ENCODE results near the gene TIMELESS.
"Not testable (repeated sequence)": the region's sequence is repeated elsewhere in the genome, so short reads cannot be mapped to it uniquely, and the experiment has no call there.

Gene TIMELESS, protein sequence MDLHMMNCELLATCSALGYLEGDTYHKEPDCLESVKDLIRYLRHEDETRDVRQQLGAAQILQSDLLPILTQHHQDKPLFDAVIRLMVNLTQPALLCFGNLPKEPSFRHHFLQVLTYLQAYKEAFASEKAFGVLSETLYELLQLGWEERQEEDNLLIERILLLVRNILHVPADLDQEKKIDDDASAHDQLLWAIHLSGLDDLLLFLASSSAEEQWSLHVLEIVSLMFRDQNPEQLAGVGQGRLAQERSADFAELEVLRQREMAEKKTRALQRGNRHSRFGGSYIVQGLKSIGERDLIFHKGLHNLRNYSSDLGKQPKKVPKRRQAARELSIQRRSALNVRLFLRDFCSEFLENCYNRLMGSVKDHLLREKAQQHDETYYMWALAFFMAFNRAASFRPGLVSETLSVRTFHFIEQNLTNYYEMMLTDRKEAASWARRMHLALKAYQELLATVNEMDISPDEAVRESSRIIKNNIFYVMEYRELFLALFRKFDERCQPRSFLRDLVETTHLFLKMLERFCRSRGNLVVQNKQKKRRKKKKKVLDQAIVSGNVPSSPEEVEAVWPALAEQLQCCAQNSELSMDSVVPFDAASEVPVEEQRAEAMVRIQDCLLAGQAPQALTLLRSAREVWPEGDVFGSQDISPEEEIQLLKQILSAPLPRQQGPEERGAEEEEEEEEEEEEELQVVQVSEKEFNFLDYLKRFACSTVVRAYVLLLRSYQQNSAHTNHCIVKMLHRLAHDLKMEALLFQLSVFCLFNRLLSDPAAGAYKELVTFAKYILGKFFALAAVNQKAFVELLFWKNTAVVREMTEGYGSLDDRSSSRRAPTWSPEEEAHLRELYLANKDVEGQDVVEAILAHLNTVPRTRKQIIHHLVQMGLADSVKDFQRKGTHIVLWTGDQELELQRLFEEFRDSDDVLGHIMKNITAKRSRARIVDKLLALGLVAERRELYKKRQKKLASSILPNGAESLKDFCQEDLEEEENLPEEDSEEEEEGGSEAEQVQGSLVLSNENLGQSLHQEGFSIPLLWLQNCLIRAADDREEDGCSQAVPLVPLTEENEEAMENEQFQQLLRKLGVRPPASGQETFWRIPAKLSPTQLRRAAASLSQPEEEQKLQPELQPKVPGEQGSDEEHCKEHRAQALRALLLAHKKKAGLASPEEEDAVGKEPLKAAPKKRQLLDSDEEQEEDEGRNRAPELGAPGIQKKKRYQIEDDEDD

DNA sequence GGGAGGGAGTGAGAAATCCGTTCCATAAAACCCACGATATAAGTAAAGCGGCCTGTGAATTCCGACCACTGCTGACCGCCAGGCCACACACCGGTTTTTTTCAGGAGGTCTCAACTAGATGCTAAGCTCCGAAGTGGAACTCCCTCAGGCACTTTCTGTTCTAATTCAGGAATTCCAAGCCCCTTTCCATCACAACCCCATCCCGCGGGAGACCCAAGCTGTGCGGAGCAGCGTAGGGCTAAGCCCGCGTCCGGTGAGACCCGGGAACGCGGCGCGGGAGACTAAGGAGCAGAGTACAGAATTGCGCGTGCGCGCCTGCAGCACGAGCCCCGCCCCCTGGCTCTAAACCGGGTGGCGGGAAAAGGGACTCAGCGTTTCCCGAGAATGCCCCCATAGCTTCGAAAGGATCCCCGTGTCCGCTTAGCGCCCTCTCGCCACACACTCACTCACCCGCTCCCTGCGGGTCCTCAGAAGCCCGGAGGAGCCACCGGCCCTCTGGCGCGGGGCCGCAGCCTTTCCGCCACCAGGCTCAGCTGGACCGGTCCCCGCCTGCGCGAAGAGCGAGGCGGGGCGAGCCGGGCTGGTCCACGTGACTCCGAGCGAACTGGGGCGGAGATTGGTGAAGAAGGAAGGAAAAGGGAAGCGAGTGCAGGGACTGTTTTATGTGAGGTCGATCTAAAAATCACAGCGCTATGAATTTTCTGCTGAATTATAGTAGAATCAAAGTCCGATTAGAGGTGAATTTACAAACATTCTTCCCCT lies at the start of gene TIMELESS:
TIMELESS (minus strand) TSS at position 567 of the 762 bp plus-strand sequence. CDS start 15,256 bp downstream, outside the sequence.
- DNase-seq (ENCODE audit: low spot score), result peak; percentile 99

DNA sequence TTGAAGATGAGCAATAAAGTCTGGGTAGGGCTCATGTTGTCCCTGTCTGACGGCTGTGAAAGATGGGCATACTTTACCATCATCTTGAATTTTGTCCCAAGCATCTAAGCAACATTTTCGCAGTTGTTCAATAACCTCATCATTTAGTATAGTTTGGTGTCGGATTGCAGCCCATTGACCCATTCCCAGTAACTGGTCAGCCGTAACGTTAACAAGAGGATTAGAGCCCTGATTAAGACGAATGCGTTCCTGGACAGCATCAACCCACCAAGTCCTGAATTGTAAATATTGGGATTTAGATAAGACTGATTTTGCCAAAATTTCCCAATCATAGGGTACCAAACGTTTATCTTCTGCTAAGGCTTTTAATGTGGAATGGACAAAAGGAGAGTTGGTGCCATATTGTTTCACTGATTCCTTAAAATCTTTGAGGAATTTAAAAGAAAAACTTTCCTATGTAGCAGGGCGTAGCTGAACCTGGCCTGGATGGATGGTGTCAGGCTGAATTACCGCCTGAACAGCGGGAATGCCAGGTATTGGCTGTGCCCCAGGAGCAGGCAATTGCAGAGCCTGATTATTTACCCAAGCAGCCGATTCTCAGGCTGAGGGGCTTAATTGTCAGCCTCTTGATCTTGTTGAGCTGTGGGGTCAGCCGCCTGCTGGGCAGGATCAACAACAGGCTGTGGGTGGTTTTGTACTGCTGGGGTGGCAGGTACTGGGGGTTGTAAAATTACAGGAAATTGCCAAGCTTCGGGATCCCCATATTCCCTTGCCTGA lies 49.1 kb upstream of the TIMELESS start:
- not testable (repeated sequence) for DNase-seq (ENCODE audit: low spot score)

DNA sequence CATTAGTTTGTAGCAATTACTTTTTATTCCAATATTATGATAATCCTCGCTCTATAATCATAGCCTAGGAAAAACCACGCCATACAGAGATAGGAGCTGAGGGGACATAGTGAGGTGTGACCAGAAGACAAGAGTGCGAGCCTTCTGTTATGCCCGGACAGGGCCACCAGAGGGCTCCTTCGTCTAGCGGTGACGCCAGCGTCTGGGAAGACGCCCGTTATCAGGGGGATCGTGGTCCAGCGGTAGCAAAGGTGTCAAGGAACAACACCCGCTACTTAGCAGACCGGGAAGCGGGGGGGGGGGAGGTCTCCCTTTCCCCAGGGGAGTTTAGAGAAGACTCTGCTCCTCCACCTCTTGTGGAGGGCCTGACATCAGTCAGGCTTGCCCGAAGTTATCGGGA lies 47.5 kb upstream of the TIMELESS start:
- not testable (repeated sequence) for DNase-seq (ENCODE audit: low spot score)

DNA sequence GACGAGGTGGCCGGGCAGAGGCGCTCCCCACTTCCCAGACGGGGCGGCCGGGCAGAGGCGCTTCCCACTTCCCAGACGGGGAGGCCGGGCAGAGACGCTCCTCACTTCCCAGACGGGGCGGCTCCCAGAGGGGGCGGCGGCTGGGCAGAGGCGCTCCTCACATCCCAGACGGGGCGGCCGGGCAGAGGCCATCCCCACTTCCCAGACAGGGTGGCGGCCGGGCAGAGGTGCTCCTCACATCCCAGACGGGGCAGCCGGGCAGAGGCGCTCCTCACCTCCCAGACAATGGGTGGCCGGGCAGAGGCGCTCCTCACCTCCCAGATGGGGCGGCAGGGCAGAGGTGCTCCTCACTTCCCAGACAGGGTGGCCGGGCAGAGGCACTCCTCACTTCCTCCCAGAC lies 45.3 kb upstream of the TIMELESS start:
- DNase-seq (ENCODE audit: low spot score), result not testable (repeated sequence)

DNA sequence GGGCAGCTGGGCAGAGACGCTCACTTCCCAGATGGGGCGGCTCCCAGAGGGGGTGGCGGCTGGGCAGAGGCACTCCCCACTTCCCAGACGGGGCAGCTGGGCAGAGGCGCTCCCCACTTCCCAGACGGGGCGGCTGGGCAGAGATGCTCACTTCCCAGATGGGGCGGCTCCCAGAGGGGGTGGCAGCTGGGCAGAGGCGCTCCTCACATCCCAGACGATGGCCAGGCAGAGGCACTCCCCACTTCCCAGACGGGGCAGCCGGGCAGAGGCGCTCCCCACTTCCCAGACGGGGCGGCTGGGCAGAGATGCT lies 44.8 kb upstream of the TIMELESS start:
- not testable (repeated sequence) for DNase-seq (ENCODE audit: low spot score)

DNA sequence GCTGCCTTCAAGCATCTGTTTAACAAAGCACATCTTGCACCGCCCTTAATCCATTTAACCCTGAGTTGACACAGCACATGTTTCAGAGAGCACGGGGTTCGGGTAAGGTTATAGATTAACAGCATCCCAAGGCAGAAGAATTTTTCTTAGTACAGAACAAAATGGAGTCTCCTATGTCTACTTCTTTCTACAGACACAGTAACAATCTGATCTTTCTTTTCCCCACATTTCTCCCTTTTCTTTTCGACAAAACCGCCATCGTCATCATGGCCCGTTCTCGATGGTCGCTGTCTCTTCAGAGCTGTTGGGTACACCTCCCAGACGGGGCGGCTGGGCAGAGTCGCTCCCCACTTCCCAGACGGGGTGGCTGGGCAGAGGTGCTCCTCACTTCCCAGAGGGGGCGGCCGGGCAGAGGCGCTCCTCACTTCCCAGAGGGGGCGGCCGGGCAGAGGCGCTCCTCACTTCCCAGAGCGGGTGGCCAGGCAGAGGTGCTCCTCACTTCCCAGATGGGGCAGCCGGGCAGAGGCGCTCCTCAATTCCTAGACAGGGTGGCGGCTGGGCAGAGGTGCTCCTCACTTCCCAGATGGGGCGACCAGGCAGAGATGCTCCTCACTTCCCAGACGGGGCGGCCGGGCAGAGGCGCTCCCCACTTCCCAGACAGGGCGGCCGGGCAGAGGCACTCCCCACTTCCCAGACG lies 44.3 kb upstream of the TIMELESS start:
- DNase-seq (ENCODE audit: low spot score), result not testable (repeated sequence)

DNA sequence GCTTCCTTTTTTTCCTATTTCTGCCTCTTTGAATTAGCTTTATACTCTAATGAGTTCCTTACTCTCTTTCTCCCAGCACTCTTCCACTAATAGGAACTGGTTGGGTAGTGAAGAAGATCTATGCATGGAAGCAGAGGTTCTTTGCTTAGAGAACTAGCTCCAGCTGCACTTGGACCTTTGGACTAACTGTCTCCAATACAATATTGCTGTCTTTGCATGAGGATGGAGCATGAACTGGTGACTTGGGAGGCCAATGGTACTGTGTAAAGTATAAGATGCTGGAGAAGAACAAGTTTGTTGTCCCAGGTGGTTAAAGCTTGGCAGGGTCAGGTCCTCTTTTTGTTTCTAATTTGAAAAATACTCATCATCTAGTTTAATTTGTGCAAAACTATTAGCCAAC lies 41.1 kb upstream of the TIMELESS start:
- DNase-seq (ENCODE audit: low spot score), result no peak

DNA sequence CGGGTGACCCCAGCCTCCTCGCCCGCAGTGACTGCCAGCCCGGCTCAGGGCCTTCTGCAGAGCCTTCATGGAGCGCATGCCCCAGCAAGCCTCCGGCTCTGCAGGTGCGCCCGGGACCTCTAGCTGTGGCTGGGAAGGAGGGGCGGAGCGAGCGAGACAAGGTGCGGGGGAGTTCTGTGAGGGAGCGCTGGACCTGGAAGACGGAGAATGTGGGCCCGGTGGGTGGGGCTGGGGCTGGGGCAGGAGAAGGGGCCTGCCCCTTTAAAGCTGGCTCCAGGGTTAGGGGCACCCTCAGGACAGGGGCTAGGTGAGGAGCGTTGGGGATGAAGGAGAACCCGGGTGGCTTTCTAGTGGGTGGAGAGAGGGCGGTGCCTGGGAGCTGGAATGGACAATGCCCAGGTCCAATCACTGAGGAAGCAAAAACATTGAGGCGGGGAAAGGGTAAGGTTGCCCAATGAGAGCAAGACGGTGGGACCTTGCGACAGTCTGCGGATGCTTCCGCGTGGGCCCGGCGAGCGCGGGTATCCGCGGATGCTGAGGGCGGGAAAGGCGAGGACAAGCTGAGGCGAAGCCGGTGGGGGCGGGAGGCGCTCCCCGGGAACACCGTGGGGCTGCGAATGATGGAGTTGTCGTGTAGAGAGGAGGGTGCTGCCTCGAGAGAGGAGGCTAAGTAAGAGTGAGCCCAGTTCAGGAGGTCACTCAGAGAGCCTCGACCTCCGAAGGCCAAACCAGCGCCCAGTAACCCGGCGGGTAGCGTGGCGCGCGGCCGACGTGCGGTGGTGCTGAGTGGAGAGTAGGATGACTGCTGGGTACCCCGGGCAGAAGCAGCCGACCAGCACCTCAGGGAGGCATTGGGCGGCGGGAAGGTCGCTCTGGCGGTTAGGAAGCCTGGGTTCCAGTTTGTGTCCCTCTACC lies 39.1 kb upstream of the TIMELESS start, which contains the start of gene GLS2:
GLS2 (minus strand) TSS at position 121 of the 915 bp plus-strand sequence; CDS start at position 78, 43 bp downstream.
- peak; percentile 95 for DNase-seq (ENCODE audit: low spot score)

DNA sequence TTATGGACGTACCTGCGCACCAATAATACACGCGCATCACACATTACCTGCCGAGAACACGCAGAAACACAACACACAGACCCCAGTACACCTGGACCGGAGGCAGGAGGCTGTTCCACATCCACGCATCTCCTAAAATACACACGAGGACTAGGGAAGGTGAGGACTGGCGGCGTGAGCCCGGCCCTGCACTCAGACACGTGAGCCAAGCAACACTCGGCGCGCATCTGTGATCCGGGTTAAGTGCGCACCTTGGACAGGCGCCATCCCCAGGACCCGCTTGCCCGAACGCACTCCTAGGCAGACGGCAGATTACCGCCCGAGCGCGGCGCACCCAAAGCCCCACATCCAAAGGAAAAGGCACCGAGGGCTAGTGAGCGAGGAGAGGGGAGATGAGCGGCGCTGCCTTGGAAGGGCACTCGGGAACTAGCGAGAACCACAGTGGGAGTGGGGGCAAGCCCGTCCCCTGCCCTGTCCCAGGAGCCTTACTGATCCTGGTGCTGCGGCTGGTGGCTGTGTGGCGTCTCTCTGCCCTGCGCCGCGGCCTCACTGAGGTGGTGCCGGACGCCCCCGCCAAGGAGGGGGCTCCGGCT lies 38.3 kb upstream of the TIMELESS start:
- peak; percentile 61 for DNase-seq (ENCODE audit: low spot score)

DNA sequence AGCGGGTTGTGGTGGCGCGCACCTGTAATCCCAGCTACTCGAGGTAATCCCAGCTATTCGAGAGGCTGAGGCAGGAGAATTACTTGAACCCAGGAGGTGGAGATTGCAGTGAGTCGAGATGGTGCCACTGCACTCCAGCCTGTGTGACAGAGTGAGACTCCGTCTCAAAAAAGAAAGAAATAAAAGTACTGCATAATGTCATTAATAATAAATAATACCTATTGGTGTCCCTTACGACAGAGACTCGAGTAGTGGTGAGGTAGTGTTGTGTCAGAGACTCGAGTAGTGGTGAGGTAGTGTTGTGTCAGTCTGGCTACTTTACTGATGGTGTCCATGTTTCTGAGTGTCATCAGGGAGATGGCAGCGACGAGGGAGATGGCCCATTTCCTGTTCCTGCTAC lies 37.5 kb upstream of the TIMELESS start:
- DNase-seq (ENCODE audit: low spot score), result no peak

DNA sequence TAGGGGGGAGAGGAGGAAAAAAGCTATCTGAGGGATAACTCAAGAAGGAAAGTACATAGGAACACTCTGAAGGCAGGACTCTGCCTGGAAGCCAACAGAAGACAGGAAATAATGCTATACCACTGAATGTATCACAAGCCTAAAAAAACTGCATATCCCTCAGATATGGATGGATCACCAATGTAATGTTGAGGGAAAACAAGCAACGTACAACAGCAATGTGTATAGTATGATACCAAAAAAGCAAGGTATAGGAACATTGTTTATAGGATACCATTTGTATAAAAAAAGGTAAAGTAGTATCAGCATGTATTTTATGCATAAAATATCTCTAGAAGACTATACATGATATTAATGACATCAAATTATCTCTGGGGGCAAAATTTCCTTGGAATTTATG lies 35.3 kb upstream of the TIMELESS start:
- DNase-seq (ENCODE audit: low spot score), result no peak

DNA sequence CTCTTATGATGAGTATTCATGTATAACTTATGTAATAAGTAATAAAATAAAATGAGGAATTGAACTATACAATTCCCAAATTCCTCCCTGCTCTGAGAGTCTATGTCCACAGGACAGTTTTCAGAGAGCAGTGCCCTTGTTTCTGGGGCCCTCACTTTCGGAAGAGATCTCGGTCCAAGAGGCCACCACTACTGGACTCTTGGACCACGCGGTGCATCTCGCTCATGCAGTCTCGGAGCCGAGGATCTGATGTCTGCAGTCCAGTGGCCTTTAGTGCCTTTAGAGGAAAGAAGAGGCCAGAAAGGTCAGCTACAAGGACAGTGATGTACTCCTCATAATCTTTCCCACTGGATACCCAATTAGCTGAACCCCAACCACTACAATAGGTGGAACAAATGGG lies 30.4 kb upstream of the TIMELESS start:
- no peak for DNase-seq (ENCODE audit: low spot score)

DNA sequence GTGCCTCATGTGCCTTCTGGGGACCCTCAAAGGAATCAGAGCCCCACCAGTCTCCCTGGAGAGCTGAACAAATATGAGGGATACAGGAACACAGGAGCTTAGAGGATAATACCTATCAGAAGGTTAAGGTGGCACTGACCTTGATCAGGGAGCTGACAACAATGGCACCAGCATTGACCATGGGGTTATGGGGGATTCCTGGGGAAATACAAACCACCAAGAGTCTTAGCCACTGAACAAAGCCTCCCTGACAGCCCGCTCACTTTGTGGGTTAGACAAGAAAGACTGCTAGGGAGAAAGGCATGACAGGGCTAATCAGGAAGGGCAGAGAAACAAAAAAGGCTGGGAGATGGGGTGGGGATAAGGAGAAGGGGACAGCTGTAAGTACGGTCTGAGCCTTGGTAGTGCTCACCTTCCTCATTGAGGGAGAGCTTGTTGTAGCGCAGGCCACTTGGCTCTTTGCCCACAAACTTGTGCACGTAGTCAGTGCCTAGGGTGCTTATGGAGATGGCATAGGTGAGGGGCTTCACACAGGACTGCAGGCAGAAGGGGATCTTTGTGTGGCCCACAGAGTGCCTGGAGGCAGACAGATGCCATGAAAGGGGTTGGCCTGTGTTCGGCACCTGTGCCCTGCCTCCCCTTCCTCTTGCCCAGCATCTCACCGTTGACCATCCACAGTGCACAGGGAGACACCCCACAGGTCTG lies 28.4 kb upstream of the TIMELESS start:
- no peak for DNase-seq (ENCODE audit: low spot score)

DNA sequence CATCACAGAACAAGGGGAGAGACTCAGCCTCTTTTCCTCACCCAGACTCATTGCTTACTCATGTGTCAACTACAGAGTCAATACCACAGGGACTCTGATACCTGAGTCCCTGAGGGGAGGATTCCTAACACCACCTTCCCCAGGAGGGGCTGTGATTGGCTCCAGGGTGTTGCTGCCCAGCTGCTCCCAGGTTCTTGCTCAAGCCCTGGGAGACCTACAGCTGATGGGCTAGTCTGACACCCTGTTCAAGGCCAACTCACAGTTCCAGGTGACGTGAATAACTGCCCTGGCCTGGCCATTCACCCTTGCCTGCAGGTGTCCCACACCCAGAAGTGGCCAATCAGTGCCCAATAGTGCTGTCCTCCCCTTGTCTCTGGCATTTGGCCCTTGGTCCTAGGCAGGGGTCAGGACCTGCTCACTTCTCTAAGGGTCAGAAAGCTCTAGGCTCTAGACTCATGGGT lies 27.8 kb upstream of the TIMELESS start:
- peak; percentile 33 for DNase-seq (ENCODE audit: low spot score)

DNA sequence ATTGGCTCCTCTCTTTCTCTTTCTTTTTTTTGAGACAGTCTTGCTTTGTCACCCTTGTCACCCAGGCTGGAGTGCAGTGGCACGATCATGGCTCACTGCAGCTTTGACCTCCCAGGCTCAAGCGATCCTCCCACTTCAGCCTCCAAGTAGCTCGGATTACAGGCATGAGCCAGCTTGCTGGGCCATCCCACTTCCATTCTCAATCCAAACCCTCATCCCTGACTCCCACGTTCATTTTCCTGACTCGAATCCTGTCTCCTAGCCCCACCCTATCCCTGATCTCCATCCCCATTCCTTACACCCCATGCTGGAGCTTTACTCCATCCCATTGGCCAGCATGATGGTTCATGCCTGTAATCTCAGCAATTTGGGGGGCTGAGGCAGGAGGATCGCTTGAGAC lies 26.9 kb upstream of the TIMELESS start:
- no peak for DNase-seq (ENCODE audit: low spot score)

DNA sequence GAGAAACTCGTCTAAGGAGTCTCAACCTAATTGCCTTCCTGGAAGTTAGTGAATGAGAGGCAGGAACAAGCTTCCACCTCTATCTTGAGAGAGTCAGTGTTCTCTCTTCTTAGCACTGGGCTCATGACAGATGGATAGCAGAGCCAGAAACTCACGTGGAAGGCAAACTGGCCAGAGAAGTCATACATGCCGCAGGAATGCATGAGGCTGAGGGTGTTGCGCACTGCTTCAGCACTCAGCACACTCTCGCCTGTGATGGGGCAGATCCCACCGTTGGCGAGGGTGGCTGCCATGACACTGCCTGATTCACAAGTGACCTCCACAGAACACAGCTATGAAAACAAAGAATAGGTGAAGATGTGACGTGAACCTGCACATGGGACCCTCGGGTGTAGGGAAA lies 25.2 kb upstream of the TIMELESS start:
- DNase-seq (ENCODE audit: low spot score), result no peak

DNA sequence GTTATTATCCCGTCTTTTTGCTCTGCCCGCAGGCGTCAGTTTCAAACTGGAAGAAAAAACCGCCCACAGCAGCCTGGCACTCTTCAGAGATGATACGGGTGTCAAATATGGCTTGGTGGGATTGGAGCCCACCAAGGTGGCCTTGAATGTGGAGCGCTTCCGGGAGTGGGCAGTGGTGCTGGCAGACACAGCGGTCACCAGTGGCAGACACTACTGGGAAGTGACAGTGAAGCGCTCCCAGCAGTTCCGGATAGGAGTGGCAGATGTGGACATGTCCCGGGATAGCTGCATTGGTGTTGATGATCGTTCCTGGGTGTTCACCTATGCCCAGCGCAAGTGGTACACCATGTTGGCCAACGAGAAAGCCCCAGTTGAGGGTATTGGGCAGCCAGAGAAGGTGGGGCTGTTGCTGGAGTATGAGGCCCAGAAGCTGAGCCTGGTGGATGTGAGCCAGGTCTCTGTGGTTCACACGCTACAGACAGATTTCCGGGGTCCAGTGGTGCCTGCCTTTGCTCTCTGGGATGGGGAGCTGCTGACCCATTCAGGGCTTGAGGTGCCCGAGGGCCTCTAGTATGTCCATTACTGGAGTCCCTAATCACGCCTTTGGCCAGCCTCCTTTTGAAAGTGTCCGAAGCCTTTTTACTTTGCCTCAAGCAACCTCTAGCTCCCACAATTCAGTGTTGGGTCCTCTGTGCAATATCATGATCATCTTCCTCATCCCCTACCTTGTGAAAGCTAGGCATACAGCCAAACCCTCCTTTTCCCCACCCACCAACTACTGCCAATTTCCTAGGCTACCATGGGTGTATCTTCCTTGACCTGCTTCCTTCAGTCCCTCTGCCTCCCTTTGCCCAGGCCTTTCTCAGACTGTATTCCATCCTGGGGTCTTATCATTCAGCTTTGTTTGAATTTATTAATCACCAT lies 20.0 kb upstream of the TIMELESS start:
- DNase-seq (ENCODE audit: low spot score), result no peak
